ENCODE results near the gene EXOC7.

EXOC7 gene

GRCh38 chr17:76032780-76033108 lies 70.8 kb downstream of the EXOC7 start:
- peaks cover 6% of the 10 kb centered on the region for H3K27me3 Mint-ChIP-seq
- peaks cover 7% of the 10 kb centered on the region for H3K36me3 Mint-ChIP-seq
- DNase-seq = no peak
- peaks cover 15% of the 10 kb centered on the region for H3K4me1 Mint-ChIP-seq
- H3K9me3 Mint-ChIP-seq = no peaks in the 10 kb centered on the region
- H3K4me3 Mint-ChIP-seq = no peak overlapping the region
- CTCF ChIA-PET = interaction anchor here (1.0 to 1.2 kb wide), 2 partner anchors 16 to 19 kb away, joined by 4 to 5 read pairs; no protein-coding TSS in a partner anchor
- no peak overlapping the region for H3K27ac Mint-ChIP-seq

- Mint-ChIP-seq H3K4me3 (no peak overlapping the region), H3K27ac (no peak overlapping the region), H3K9me3 (no peaks in the 10 kb centered on the region), H3K27me3 (peaks cover 6% of the 10 kb centered on the region), H3K4me1 (peaks cover 15% of the 10 kb centered on the region), H3K36me3 (peaks cover 4% of the 10 kb centered on the region)
- CTCF ChIA-PET = interaction anchor here (0.7 to 1.2 kb wide), 3 partner anchors 13 to 19 kb away, joined by 3 to 5 read pairs (median 4); no protein-coding TSS in a partner anchor
- DNase-seq = no peak
Measured at GRCh38 chr17:76032073-76032779, 71.4 kb downstream of the EXOC7 start.
